Stimulated activated CD4-positive, alpha-beta T cell treated with anti-CD3 and anti-CD28 coated beads, Interleukin-4, amount 100 ng/mL, for 24 hours (primary cell): Measurements from ENCODE around the gene CSF2.

Experiments
- DNase-seq: peaks from one replicate; pipeline ENCODE4 v3.0.0-alpha.2; 2020

The CSF2 gene

GRCh38 chr5:132055808-132056609 lies 17.6 kb upstream of the CSF2 start:
- DNase-seq = peak; percentile 41

- no peak for DNase-seq
Measured at GRCh38 chr5:132056610-132057497, 16.7 kb upstream of the CSF2 start.

DNA sequence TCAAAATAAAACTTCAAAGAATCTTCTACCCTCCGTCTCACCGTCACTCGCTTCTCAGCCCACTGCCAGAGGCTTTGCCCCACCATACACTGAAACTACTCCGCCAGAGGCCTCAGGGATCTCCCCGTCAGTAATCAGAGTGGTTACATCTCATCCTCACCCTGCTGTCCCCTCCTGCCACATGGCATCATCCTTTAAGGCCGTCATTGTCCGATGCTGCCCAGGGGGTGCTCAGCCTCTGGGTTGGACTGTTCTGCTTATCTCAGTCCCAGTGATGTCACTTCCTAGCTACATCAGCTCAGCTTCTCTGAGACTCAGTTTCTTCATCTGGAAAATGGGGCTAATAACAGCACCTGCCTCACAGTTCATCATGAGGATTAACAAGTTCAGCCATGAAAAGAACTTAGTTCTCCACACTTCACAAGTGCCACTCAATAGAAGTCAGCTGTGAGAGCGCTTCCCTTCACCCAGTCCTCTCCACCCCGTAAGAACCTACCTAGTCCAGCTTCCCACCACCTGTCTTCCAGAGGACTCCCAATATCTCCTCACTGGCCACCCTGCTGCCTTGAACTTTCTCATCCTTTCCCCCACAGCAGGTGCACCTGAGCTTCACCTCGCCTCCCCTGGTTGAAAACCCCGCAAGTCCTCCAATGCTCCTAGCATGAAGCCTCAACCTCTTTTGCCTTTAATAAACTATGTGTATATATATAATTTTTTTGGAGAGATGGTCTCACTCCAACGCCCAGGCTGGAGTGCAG lies 15.9 kb upstream of the CSF2 start:
- no peak for DNase-seq

GRCh38 chr5:132058646-132059042 lies 14.9 kb upstream of the CSF2 start:
- no peak for DNase-seq

- no peak for DNase-seq
Measured at GRCh38 chr5:132059043-132059695, 14.4 kb upstream of the CSF2 start.

DNA sequence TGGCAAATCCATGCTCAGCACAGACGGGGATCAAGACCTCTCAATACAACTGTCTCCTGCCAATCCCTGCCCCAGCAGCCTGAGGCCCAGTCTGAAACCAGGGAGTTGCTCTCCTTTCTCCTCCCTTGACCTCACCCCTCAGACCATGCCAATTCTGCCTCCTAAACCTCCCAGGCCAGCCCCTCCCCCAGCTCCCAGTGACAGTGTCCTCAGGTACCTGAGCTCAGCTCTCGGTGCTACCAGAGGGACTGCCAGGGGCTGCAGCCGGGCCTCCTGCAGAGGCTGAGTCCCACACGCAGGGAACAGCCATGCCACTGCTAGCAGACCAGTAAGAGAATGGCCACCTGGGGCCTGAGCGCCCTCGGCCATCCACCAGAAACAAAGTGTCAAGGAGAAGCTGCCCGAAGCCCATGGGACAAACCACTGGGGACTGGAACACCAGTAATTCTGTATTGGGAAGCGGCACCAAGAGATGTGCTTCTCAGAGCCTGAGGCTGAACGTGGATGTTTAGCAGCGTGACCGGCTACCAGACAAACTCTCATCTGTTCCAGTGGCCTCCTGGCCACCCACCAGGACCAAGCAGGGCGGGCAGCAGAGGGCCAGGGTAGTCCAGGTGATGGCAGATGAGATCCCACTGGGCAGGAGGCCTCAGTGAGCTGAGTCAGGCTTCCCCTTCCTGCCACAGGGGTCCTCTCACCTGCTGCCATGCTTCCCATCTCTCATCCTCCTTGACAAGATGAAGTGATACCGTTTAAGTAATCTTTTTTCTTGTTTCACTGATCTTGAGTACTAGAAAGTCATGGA lies 13.7 kb upstream of the CSF2 start:
- no peak for DNase-seq

DNA sequence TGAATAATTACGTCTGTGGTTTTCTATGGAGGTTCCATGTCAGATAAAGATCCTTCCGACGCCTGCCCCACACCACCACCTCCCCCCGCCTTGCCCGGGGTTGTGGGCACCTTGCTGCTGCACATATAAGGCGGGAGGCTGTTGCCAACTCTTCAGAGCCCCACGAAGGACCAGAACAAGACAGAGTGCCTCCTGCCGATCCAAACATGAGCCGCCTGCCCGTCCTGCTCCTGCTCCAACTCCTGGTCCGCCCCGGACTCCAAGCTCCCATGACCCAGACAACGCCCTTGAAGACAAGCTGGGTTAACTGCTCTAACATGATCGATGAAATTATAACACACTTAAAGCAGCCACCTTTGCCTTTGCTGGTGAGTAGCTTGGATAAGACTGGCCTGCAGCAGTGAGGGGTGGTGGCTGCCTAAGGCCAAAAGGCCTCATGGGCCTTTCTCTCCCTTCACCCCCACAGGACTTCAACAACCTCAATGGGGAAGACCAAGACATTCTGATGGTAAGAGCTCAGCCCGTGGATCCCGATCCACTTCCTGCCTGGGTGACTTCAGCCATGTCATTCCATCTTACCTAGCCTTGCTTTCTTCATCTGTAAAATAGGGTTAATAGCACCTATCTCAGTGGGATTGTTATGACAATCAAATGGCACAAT lies 13.0 kb upstream of the CSF2 start, which contains the start of gene IL3:
Gene IL3, plus strand, starts transcription at position 155 of the 661 bp plus-strand sequence. Its CDS starts 52 bp downstream, at position 207.
- DNase-seq = no peak

- peak; percentile 87 for DNase-seq
Measured at GRCh38 chr5:132063090-132063911, 10.3 kb upstream of the CSF2 start.

DNA sequence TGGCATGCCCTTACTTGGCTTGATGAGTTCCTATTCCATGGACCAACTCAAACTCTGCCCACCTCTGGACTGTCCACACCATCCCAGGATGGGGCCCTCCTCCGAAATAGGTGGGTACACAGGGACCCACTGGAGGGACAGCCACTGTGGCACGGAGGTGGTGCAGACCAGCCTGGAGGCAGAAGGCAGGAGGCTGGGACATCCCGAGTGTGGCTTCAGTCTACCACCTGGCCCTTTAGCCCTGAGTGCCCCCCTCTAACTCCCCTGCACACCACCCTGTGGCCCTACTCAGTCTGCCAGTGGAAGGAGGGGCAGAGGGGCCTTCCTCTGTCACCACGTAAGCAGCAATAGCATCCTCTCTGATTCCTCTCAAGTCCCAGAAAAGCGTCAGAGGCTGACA lies 9.4 kb upstream of the CSF2 start:
- DNase-seq = no peak

GRCh38 chr5:132064738-132065331 lies 8.8 kb upstream of the CSF2 start:
- DNase-seq = peak; percentile 87

DNA sequence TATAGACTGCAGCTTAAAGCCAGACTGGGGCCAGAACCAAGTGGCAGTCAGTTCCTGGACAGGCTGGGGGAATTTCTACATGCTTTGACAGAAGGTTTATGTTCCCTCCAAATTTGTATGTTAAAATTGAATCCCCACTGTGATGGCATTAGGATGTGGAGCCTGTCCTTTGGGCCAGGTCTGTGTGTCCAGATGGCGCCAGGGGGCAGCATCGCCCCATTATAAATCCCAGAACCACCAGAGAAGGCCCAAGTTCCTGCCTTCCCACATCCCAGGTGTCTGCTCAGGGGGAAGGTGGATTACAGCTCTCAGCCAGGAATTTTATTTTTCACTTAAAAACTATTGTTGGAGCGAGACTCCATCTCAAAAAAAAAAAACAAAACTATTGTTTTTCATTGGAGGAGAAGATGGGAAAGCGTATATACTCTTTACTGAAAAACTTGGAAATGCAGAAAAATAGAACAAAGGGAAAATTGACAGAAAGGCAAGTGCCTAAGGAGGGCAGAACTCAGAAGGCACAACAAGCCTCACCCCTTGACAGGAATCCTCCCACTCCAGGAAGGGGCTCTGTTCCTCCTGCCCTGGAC lies 8.1 kb upstream of the CSF2 start:
- DNase-seq = peak; percentile 61

DNA sequence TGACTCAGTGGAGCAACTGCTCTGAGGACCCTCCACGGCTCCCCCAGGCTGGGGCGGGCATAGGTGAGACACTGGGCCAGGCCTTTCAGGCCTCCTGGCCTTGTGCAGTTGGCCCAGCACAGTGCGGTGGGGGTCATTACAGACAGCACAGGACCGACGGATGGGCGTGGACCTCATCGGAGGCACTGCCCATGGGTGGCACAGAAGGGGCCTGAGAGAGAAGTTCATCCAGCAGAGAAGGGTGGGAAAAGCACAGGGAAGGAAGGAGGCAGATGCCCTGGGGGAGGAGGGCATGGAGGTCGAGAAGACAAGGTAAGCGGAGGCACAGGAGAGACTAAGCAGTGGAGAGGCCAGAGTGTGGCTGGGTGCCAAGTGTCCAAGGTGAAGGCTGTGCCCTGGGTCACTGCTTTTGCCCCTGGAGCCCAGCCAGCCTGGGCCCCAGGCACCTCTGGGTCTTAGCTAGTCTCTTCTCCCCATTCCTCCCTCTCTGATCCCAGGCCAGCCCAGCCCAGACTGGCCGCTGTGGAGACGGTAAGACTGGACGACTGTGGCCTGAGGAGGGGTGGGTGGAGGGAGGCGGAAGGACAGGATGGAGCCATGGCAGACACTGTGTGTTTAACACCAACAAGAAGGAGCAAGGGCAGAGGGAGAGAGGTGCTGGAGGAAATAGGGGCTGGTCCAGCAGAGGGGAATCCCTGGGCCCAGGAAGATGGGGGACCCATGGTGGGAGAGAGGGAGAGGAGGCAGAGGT lies 7.5 kb upstream of the CSF2 start:
- no peak for DNase-seq

DNA sequence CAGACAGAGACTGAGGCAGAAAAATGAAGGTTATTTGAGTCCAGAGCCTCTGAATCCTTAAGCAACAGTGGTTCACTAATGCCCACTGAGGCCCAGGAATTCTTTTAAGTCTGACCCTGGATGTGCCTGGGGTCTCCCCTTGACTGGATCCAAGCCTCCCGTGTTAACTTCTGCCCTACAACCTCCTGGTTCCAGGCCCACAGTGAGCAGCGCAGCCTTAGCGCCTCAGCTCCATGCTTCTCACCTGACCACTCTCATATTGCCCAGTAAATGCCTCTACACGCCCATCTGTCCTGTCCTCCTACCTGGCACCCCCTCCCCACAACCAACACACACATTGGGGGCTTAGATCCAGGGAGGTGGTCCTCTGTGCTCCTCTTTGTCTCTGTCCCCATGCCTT lies 6.7 kb upstream of the CSF2 start:
- DNase-seq = no peak

GRCh38 chr5:132067451-132067850 lies 6.1 kb upstream of the CSF2 start:
- DNase-seq = no peak

DNA sequence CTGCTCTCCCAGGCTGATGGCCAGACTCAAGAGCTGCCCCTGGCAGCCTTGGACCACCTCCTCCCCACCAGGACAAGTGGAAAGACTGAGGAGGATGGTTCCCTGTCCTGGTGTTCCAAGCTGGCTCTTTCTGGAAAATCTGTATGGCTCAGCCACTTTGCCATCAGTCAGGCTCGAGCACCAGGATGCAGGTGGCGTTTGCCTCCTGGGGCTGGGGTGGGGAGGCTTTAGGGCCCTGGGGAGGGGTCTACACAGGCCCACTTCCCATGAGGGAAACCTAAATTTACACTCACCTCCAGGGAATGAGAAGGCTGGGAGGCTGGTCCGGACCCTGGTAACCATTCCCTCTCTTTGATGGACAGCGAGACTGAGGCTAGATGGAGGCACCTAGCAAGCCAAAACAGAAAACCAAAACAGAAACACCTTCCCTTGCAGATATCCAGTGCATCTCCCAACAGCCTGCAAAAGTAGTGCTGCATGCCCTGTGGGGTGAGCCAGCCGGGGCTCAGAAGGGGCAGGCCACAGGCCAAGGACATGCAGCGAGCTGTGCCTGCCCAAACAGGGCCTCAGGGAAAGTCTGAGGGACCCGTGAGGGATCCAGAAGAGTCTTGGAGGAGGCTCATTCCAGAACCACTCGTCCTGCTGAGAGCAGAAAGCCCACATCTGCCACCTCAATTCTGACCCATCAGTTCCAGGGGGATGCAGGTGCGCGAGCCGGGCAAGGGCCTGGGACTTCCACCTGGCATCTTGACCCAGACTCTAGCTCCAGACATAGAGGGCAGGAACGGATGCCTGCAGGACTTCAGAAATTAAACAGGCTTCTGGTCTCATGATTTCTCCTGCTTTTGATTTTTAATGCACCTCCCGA lies 5.4 kb upstream of the CSF2 start:
- no peak for DNase-seq

DNA sequence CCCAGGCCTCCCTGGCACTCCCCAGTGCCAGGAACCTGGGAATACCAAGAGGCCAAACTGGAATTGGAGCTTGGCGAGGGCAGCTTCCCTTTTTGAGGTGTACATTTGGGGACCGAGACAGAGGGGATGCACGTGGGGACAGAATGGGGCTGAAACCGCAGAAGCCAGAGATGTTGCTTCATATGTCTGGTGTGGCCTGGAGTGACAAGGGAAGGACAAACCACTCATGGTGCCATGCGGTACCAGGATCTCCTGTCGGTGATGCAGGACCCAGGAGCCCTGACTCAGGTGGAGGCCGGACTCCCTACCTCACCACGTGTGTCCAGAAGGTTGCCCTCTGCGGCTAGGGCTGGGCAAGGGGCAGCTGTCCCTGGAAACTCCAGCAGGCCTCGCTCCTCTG lies 4.0 kb upstream of the CSF2 start:
- no peak for DNase-seq

DNA sequence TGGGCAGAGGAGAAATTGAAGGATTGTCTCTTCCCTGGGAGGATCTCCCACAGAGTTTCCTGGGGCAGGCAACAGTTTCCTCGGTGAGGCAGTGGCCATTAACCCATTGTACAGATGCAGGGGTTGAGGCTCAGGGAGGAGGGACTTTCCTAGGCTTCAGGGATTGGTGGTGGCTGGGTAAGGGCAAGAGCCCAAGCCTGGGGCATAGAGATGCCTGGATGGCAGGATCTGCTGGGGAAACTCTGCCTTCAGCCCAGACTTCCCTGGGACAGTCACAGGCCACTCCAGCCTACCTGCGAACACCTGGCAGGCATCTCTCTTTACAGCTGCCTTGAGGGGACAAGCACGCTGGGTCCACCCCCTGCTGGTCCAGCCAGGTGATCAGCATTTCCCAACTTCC lies 3.6 kb upstream of the CSF2 start:
- no peak for DNase-seq
